ENCODE data around the gene CACNA1B.
"Not testable (repeated sequence)": the region's sequence is repeated elsewhere in the genome, so short reads cannot be mapped to it uniquely, and the experiment has no call there.

- not testable (repeated sequence) for TF ChIP-seq CTCF (IDR thresholded peaks at IDR 0.05; ENCODE audit: borderline replicate concordance, extremely low read depth, low read length, poor library complexity, severe bottlenecking); EZH2 (IDR thresholded peaks at IDR 0.05; ENCODE audit: borderline replicate concordance, low read depth, low read length, severe bottlenecking)
Observed at GRCh38 chr9:138128027-138128426, 250.4 kb downstream of the CACNA1B start.
